ENCODE results near the gene RAB30. TPM values are rescaled to one million over a fixed set of nuclear protein-coding genes. Genes with fewer than 3 reads are reported as not detected.

RAB30 gene
- total and polyA plus RNA-seq, 2 donors (not counting 3 experiments of a cell fraction or from before 2014, with no cell fraction given): 4.1 to 14.6 TPM

GRCh38 chr11:83037877-83038276, 33.8 kb downstream of the RAB30 start:
- ChIA-PET CTCF (no interaction called here), POLR2A (no interaction called here)
- Histone ChIP-seq H3K36me3 (ENCODE audit: control insufficient read depth in 2 of 2, extremely low read depth in 1 of 2, insufficient read depth in 2 of 2, low read length in 2 of 2) (no peaks in the 10 kb centered on the region), H3K9me3 (replicated peaks; ENCODE audit: control insufficient read depth, insufficient read depth, low read length) (no peaks in the 10 kb centered on the region), H3K9me1 (replicated peaks; ENCODE audit: control insufficient read depth, extremely low read depth, insufficient read depth, low read length) (no peaks in the 10 kb centered on the region), H3K4me2 (ENCODE audit: insufficient read depth, low read length) (no peak overlapping the region), H3K27me3 (ENCODE audit: control insufficient read depth in 2 of 2, insufficient read depth in 2 of 2, low read length in 2 of 2) (no peaks in the 10 kb centered on the region), H3K4me1 (ENCODE audit: control insufficient read depth, extremely low read depth, insufficient read depth, low read length) (peaks cover 9% of the 10 kb centered on the region), H3K9ac (replicated peaks; ENCODE audit: extremely low read depth, insufficient read depth, low read length) (no peak overlapping the region), H3K27ac (ENCODE audit: insufficient read depth, low read depth, low read length) (no peak overlapping the region), H4K20me1 (replicated peaks; ENCODE audit: control insufficient read depth, extremely low read depth, insufficient read depth, low read length) (no peaks in the 10 kb centered on the region), H3K79me2 (ENCODE audit: control insufficient read depth, insufficient read depth, low read length) (no peaks in the 10 kb centered on the region), H3K4me3 (replicated peaks in 1 of 3; ENCODE audit: insufficient read depth in 1 of 3, low read depth in 1 of 3, low read length in 3 of 3) (no peak overlapping the region), H2AFZ (ENCODE audit: low read depth, low read length) (no peak overlapping the region)
- TF ChIP-seq, protein P1, sequence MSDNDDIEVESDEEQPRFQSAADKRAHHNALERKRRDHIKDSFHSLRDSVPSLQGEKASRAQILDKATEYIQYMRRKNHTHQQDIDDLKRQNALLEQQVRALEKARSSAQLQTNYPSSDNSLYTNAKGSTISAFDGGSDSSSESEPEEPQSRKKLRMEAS (IDR thresholded peaks at IDR 0.05; ENCODE audit: insufficient read depth, insufficient read length): no peak
- TF ChIP-seq GATA2 (IDR thresholded peaks at IDR 0.05; ENCODE audit: insufficient read depth, insufficient read length, low read depth, low read length) (no peak), MYC (IDR thresholded peaks at IDR 0.05; ENCODE audit: low read depth, low read length) (no peak), JUN (IDR thresholded peaks at IDR 0.05; ENCODE audit: borderline replicate concordance, insufficient read depth, insufficient read length, low read depth) (no peak), EZH2 (IDR thresholded peaks at IDR 0.05; ENCODE audit: borderline replicate concordance, low read depth, low read length, severe bottlenecking) (no peak), POLR2AphosphoS5 (IDR thresholded peaks at IDR 0.05; ENCODE audit: insufficient read depth, low read depth, low read length) (no peak)
- intact Hi-C loops (cut with micrococcal nuclease) (no loop called here), dilution Hi-C loops (cut with MboI; ENCODE audit: extremely low pct_ligation_motif_present, low sequenced_read_pairs) (no loop called here)
- DNase-seq (ENCODE audit: low read depth, low spot score) (no peak), FAIRE-seq (no peak)
- no TSS peak for BruUV-seq (replicated peaks)

GRCh38 chr11:83036701-83037100, 35.0 kb downstream of the RAB30 start:
- Histone ChIP-seq H3K9me1 (replicated peaks; ENCODE audit: control insufficient read depth, extremely low read depth, insufficient read depth, low read length) (no peaks in the 10 kb centered on the region), H4K20me1 (replicated peaks; ENCODE audit: control insufficient read depth, extremely low read depth, insufficient read depth, low read length) (no peaks in the 10 kb centered on the region), H3K27me3 (ENCODE audit: control insufficient read depth in 2 of 2, insufficient read depth in 2 of 2, low read length in 2 of 2) (no peaks in the 10 kb centered on the region), H2AFZ (ENCODE audit: low read depth, low read length) (no peak overlapping the region), H3K4me1 (ENCODE audit: control insufficient read depth, extremely low read depth, insufficient read depth, low read length) (peaks cover 9% of the 10 kb centered on the region), H3K79me2 (ENCODE audit: control insufficient read depth, insufficient read depth, low read length) (no peaks in the 10 kb centered on the region), H3K4me3 (replicated peaks in 1 of 3; ENCODE audit: insufficient read depth in 1 of 3, low read depth in 1 of 3, low read length in 3 of 3) (no peak overlapping the region), H3K4me2 (ENCODE audit: insufficient read depth, low read length) (no peak overlapping the region), H3K9ac (replicated peaks; ENCODE audit: extremely low read depth, insufficient read depth, low read length) (no peak overlapping the region), H3K27ac (ENCODE audit: insufficient read depth, low read depth, low read length) (no peak overlapping the region), H3K9me3 (replicated peaks; ENCODE audit: control insufficient read depth, insufficient read depth, low read length) (no peaks in the 10 kb centered on the region), H3K36me3 (ENCODE audit: control insufficient read depth in 2 of 2, extremely low read depth in 1 of 2, insufficient read depth in 2 of 2, low read length in 2 of 2) (no peaks in the 10 kb centered on the region)
- BruUV-seq (replicated peaks): no TSS peak
- no peak for DNase-seq (ENCODE audit: low read depth, low spot score)
- intact Hi-C loops (cut with micrococcal nuclease): no loop called here
- CTCF ChIA-PET: interaction anchor here (1.4 kb wide), 1 partner anchor 38 kb away, joined by 3 read pairs; no protein-coding TSS in a partner anchor
- no peak for TF ChIP-seq EZH2 (IDR thresholded peaks at IDR 0.05; ENCODE audit: borderline replicate concordance, low read depth, low read length, severe bottlenecking)
- TF ChIP-seq JUN (IDR thresholded peaks at IDR 0.05; ENCODE audit: borderline replicate concordance, insufficient read depth, insufficient read length, low read depth): no peak
- TF ChIP-seq MYC (IDR thresholded peaks at IDR 0.05; ENCODE audit: low read depth, low read length): no peak
- no peak for TF ChIP-seq CTCF (IDR thresholded peaks at IDR 0.05; ENCODE audit: extremely low read depth in 1 of 2, insufficient read depth in 1 of 2, low read depth in 1 of 2, low read length in 2 of 2)
- no peak for TF ChIP-seq GATA2 (IDR thresholded peaks at IDR 0.05; ENCODE audit: insufficient read depth, insufficient read length, low read depth, low read length)
- TF ChIP-seq, protein P1 (IDR thresholded peaks at IDR 0.05; ENCODE audit: insufficient read depth, insufficient read length): no peak
- no peak for TF ChIP-seq POLR2AphosphoS5 (IDR thresholded peaks at IDR 0.05; ENCODE audit: insufficient read depth, low read depth, low read length)
- no peak for TF ChIP-seq POLR2A (IDR thresholded peaks at IDR 0.05; ENCODE audit: low read depth, low read length)
- no peak for TF ChIP-seq FOS (IDR thresholded peaks at IDR 0.05; ENCODE audit: borderline replicate concordance, insufficient read depth, low read length)
- FAIRE-seq: no peak
- POLR2A ChIA-PET: no interaction called here
- dilution Hi-C loops (cut with MboI; ENCODE audit: extremely low pct_ligation_motif_present, low sequenced_read_pairs): no loop called here
